Activated CD4-positive, CD25-positive, alpha-beta regulatory T cell (primary cell): ENCODE data around the gene THEM5.

Experiments used
- DNase-seq, 4 experiments: peaks; one replicate each; lab custom pipeline; 2025; lab: John Stamatoyannopoulos, UW

THEM5 gene

GRCh38 chr1:151839457-151840403, 13.8 kb downstream of the THEM5 start, which contains the start of gene C2CD4D:
Gene C2CD4D, minus strand, starts transcription at chr1:151839820. Its CDS starts 831 bp downstream, at chr1:151838989.
- peak; percentile 27 to 51 (median 46) for DNase-seq

- no peak for DNase-seq
These were observed 14.5 kb downstream of the THEM5 start for GRCh38 chr1:151839082-151839412.

GRCh38 chr1:151838222-151839081, 15.1 kb downstream of the THEM5 start:
- DNase-seq = no peak

GRCh38 chr1:151837884-151838221, 15.7 kb downstream of the THEM5 start:
- DNase-seq = no peak

- DNase-seq = no peak
These were observed 16.3 kb downstream of the THEM5 start for GRCh38 chr1:151837197-151837596.

GRCh38 chr1:151835596-151835995, 17.9 kb downstream of the THEM5 start:
- no peak for DNase-seq

GRCh38 chr1:151834239-151834638, 19.3 kb downstream of the THEM5 start:
- no peak for DNase-seq

- no peak for DNase-seq
These were observed 20.2 kb downstream of the THEM5 start for GRCh38 chr1:151833172-151833900.

GRCh38 chr1:151832318-151832980, 21.1 kb downstream of the THEM5 start:
- no peak for DNase-seq

- DNase-seq = no peak
These were observed 21.9 kb downstream of the THEM5 start, which contains the start of gene RORC for GRCh38 chr1:151831605-151832004. Gene RORC, minus strand, starts transcription at chr1:151831802. Its CDS starts 38 bp downstream, at chr1:151831764.

GRCh38 chr1:151831256-151831591, 22.3 kb downstream of the THEM5 start:
- no peak for DNase-seq

GRCh38 chr1:151830055-151830454, 23.5 kb downstream of the THEM5 start:
- no peak for DNase-seq

- no peak for DNase-seq
These were observed 24.0 kb downstream of the THEM5 start for GRCh38 chr1:151829352-151830046.

- no peak for DNase-seq
These were observed 24.6 kb downstream of the THEM5 start for GRCh38 chr1:151828921-151829320.

- DNase-seq = no peak
These were observed 25.7 kb downstream of the THEM5 start for GRCh38 chr1:151827853-151828252.

GRCh38 chr1:151825751-151826660, 27.5 kb downstream of the THEM5 start:
- no peak for DNase-seq

GRCh38 chr1:151825204-151825603, 28.3 kb downstream of the THEM5 start:
- DNase-seq = no peak

- no peak for DNase-seq
These were observed 30.3 kb downstream of the THEM5 start for GRCh38 chr1:151823175-151823574.

GRCh38 chr1:151822404-151822803, 31.1 kb downstream of the THEM5 start:
- no peak for DNase-seq

GRCh38 chr1:151820940-151821339, 32.6 kb downstream of the THEM5 start:
- DNase-seq = no peak
